B cell (primary cell): ENCODE results near the gene DUT. TPM values are rescaled to one million over a fixed set of nuclear protein-coding genes. Genes with fewer than 3 reads are reported as not detected.

ENCODE experiments used
- ATAC-seq: fragments of 200-7000 bp; cut with Tn5 transposase; one replicate; pipeline ENCODE4 v1.10.0; 2021; ENCODE audit warnings: low read depth, mild to moderate bottlenecking, moderate number of reproducible peaks, moderate library complexity
- CTCF ChIA-PET: fragments of 350-600 bp; sonication (Branson Sonifier 250); formaldehyde crosslinking; loops from one replicate; lab custom pipeline; 2021; ENCODE audit warnings: antibody characterized with exemption, inconsistent platforms; lab: Charles Lee
- POLR2A ChIA-PET: fragments of 350-600 bp; sonication (Branson Sonifier 250); formaldehyde crosslinking; loops from one replicate; lab custom pipeline; 2021; ENCODE audit warnings: antibody characterized with exemption; lab: Charles Lee
- DNase-seq: peaks from one replicate; pipeline ENCODE4 v3.0.0; 2013
- H2AFZ ChIP-seq: 2 replicates; pipeline ENCODE4 v1.6.1; 2012; ENCODE audit warnings: mild to moderate bottlenecking, low read depth, low read length; ENCODE audit not compliant: insufficient read depth, poor library complexity, severe bottlenecking
- H3K27ac ChIP-seq, 2 donors: 1 replicate in 1 of 2; 2 replicates in 1 of 2; pipeline ENCODE4 v1.5.1; 2012 to 2013; ENCODE audit warnings: low read length in 2 of 2, mild to moderate bottlenecking in 2 of 2, moderate library complexity in 1 of 2
- H3K27me3 ChIP-seq, 4 experiments: fragments of 200-600 bp in 1 of 4; sonication (generic) in 1 of 4; replicated peaks in 1 of 4; 1 replicate in 2 of 4; 2 replicates in 2 of 4; pipeline versions ENCODE4 v1.6.1 to v1.7.0; 2013 to 2016; ENCODE audit warnings: low read length in 3 of 4, mild to moderate bottlenecking in 2 of 4, mixed read lengths in 1 of 4, moderate library complexity in 1 of 4; ENCODE audit not compliant: insufficient read depth in 4 of 4, control insufficient read depth in 3 of 4; ENCODE audit errors: control extremely low read depth in 1 of 4
- H3K36me3 ChIP-seq, 2 experiments: replicated peaks in 1 of 2; 1 replicate in 1 of 2; 2 replicates in 1 of 2; pipeline versions ENCODE4 v1.6.1 to v1.7.1; 2013; ENCODE audit warnings: low read length in 1 of 2; ENCODE audit not compliant: insufficient read depth in 2 of 2, control insufficient read depth in 1 of 2; ENCODE audit errors: control extremely low read depth in 1 of 2, extremely low read depth in 1 of 2
- H3K4me1 ChIP-seq, 2 donors: fragments of 200-600 bp in 1 of 2; sonication (generic) in 1 of 2; 1 replicate in 1 of 2; 2 replicates in 1 of 2; pipeline versions ENCODE4 v1.5.1 to v1.6.1; 2013 to 2017; ENCODE audit warnings: low read length in 2 of 2; ENCODE audit not compliant: control insufficient read depth in 2 of 2, insufficient read depth in 2 of 2
- H3K4me2 ChIP-seq: replicated peaks from 2 replicates; pipeline ENCODE3; 2012; ENCODE audit warnings: mild to moderate bottlenecking, low read depth, low read length; ENCODE audit not compliant: poor library complexity, severe bottlenecking
- H3K4me3 ChIP-seq, 5 experiments: fragments of 200-600 bp in 1 of 5; sonication (generic) in 1 of 5; 1 replicate in 3 of 5; 2 replicates in 2 of 5; pipeline versions ENCODE4 v1.5.1 to v1.7.0; 2011 to 2016; ENCODE audit warnings: low read length in 4 of 5, mild to moderate bottlenecking in 4 of 5, low read depth in 2 of 5, control low read depth in 1 of 5, moderate library complexity in 1 of 5; ENCODE audit not compliant: insufficient read depth in 1 of 5; ENCODE audit errors: control extremely low read depth in 1 of 5, extremely low read depth in 1 of 5
- H3K79me2 ChIP-seq: fragments of 200-600 bp; sonication (generic); one replicate; pipeline ENCODE4 v1.6.0; 2016; ENCODE audit warnings: low read length; ENCODE audit not compliant: control insufficient read depth, insufficient read depth
- H3K9ac ChIP-seq: fragments of 200-600 bp; sonication (generic); 2 replicates; pipeline ENCODE4 v1.6.1; 2017; ENCODE audit warnings: mild to moderate bottlenecking, low read length, moderate library complexity
- H3K9me3 ChIP-seq, 3 donors: one replicate each; pipeline versions ENCODE4 v1.6.1 to v1.7.1; 2013; ENCODE audit warnings: low read length in 2 of 3; ENCODE audit not compliant: control insufficient read depth in 2 of 3, insufficient read depth in 1 of 3; ENCODE audit errors: control extremely low read depth in 1 of 3
- H4K20me1 ChIP-seq: 2 replicates; pipeline ENCODE4 v1.6.0; 2012; ENCODE audit warnings: mild to moderate bottlenecking, low read length; ENCODE audit not compliant: insufficient read depth, control insufficient read depth, poor library complexity, severe bottlenecking
- H3K27ac Mint-ChIP-seq: one replicate; pipeline ENCODE4 v1.8.0; 2021; ENCODE audit warnings: mixed read lengths
- H3K27me3 Mint-ChIP-seq: one replicate; pipeline ENCODE4 v1.8.0; 2021; ENCODE audit warnings: mixed read lengths
- H3K4me1 Mint-ChIP-seq: one replicate; pipeline ENCODE4 v1.8.0; 2021; ENCODE audit warnings: mixed read lengths
- H3K4me3 Mint-ChIP-seq: one replicate; pipeline ENCODE4 v1.8.0; 2021; ENCODE audit warnings: mixed read lengths
- H3K9me3 Mint-ChIP-seq: one replicate; pipeline ENCODE4 v1.8.0; 2022; ENCODE audit warnings: mixed read lengths; ENCODE audit not compliant: insufficient read depth
- CTCF ChIP-seq: fragments of 200-600 bp; IDR thresholded peaks from one replicate; pipeline ENCODE4 v1.8.0; 2022; ENCODE audit warnings: antibody characterized with exemption, mild to moderate bottlenecking
- EZH2 ChIP-seq: IDR thresholded peaks from 2 replicates; pipeline ENCODE4 v1.6.1; 2012; ENCODE audit warnings: borderline replicate concordance, low read depth, mild to moderate bottlenecking, moderate library complexity, low read length; ENCODE audit not compliant: insufficient read depth, poor library complexity, severe bottlenecking
- WGBS: methylation state at CpG from one replicate; pipeline ENCODE4 v1.1.5; 2013; ENCODE audit warnings: missing lambda C conversion rate; ENCODE audit not compliant: insufficient coverage; 5-methylcytosine and 5-hydroxymethylcytosine counted together
- intact Hi-C: fragments of 100-400 bp; cut with micrococcal nuclease; formaldehyde crosslinking; loops from one replicate; pipeline ENCODE4 v1.10.0; 2022
- polyA plus RNA-seq: library from polyadenylated mRNA; depleted of rRNA; stranded (reverse); fragments of >200 nt; gene quantifications from 2 replicates; pipeline ENCODE4 v1.2.3, GENCODE V29; 2012
- total RNA-seq, 2 donors: library from RNA; stranded (reverse); fragments of 120-200 nt in 1 of 2; gene quantifications; 1 replicate in 1 of 2; 2 replicates in 1 of 2; pipeline versions ENCODE4 v1.2.3 to v1.2.4, GENCODE V29; 2013 to 2022

DUT gene
- total and polyA plus RNA-seq, 2 donors (not counting 1 experiment from before 2014, with no cell fraction given) = 59.5 to 84.7 TPM

- no peaks in the 10 kb centered on the region for H3K36me3 ChIP-seq
- no peak overlapping the region for H3K4me2 ChIP-seq
- no peaks in the 10 kb centered on the region for H3K9me3 ChIP-seq
- no peak for DNase-seq
- Mint-ChIP-seq H3K4me3 (no peak overlapping the region), H3K27me3 (peaks cover 37% of the 10 kb centered on the region), H3K9me3 (no peaks in the 10 kb centered on the region), H3K27ac (no peak overlapping the region), H3K4me1 (no peaks in the 10 kb centered on the region)
- POLR2A ChIA-PET = no interaction called here
- TF ChIP-seq EZH2 (no peak), CTCF (no peak)
- WGBS = 97% methylated on average over 10 of the region's 10 CpGs
- H3K4me3 ChIP-seq = no peak overlapping the region
- no peak for ATAC-seq
- H4K20me1 ChIP-seq = no peaks in the 10 kb centered on the region
- H3K79me2 ChIP-seq = no peaks in the 10 kb centered on the region
- intact Hi-C loops = no loop called here
- no peak overlapping the region for H3K9ac ChIP-seq
- no peak overlapping the region for H2AFZ ChIP-seq
- H3K27ac ChIP-seq = no peak overlapping the region
- no peaks in the 10 kb centered on the region for H3K4me1 ChIP-seq
- H3K27me3 ChIP-seq = peaks cover 0 to 15% (median 2%) of the 10 kb centered on the region in 4 experiments
- CTCF ChIA-PET = interaction anchor here (2.0 to 2.1 kb wide), 3 partner anchors 15 to 22 kb away, joined by 6 to 11 read pairs (median 8); no protein-coding TSS in a partner anchor
Observed at GRCh38 chr15:48373821-48374451, 42.7 kb downstream of the DUT start.

DNA sequence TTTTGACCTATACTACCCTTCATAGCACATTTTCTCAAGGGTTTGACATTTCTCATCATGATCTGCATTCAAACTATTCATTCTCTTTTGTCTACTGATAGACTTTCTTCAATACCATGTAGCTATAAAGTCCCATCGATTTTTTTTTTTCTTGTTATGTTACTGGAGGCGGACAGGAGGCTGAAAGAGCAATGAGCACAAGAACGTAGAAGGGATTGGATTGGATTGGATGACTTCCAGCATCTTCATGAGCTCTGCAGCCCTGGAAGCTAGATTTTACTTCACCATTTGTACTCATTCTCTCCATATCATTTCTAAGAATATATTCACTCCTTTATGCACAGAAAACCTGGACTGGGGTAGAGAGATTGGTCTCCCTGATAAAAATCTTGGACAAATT lies 43.2 kb downstream of the DUT start:
- Histone ChIP-seq H3K9ac (no peak overlapping the region), H3K79me2 (no peaks in the 10 kb centered on the region), H3K27ac (no peak overlapping the region), H3K4me3 (no peak overlapping the region), H3K4me2 (no peak overlapping the region), H3K9me3 (no peaks in the 10 kb centered on the region), H3K36me3 (no peaks in the 10 kb centered on the region), H3K27me3 (peaks cover 0 to 15% (median 2%) of the 10 kb centered on the region in 4 experiments), H4K20me1 (no peaks in the 10 kb centered on the region), H2AFZ (no peak overlapping the region), H3K4me1 (no peaks in the 10 kb centered on the region)
- no peak for ATAC-seq
- ChIA-PET CTCF (interaction anchor here (2.0 to 2.1 kb wide), 3 partner anchors 16 to 22 kb away, joined by 6 to 11 read pairs (median 8); no protein-coding TSS in a partner anchor), POLR2A (no interaction called here)
- no peak for DNase-seq
- H3K4me1 Mint-ChIP-seq = no peaks in the 10 kb centered on the region
- no peaks in the 10 kb centered on the region for H3K9me3 Mint-ChIP-seq
- no CpG with 5 or more reads among the region's 3 CpGs for WGBS
- intact Hi-C loops = no loop called here
- no peak overlapping the region for H3K4me3 Mint-ChIP-seq
- TF ChIP-seq CTCF = no peak
- TF ChIP-seq EZH2 = no peak
- peaks cover 34% of the 10 kb centered on the region for H3K27me3 Mint-ChIP-seq
- H3K27ac Mint-ChIP-seq = no peak overlapping the region
